SK-MEL-5 (cell line): ENCODE measurements around the gene FAM151A. TPM values are rescaled to one million over a fixed set of nuclear protein-coding genes. Genes with fewer than 3 reads are reported as not detected.
A peak's percentile ranks its signal among the peaks of the same experiment; 100 is the strongest.

Source experiments
- DNase-seq: peaks from one replicate; pipeline ENCODE4 v3.0.0-alpha.2; 2016; ENCODE audit warnings: low read depth, low spot score
- in situ Hi-C: cut with HindIII; loops from 2 replicates; pipeline ENCODE4 v1.10.0; 2016; ENCODE audit warnings: low sequenced_read_pairs, high pct_unique_total_duplicates, low pct_unique_long_range_greater_than_20kb
- total RNA-seq: library from RNA; depleted of rRNA; stranded (reverse); fragments of >200 nt; shearing (Covaris generic); gene quantifications from 2 replicates; pipeline ENCODE4 v1.2.3, GENCODE V29; 2014

The FAM151A gene
- total RNA-seq, 1 experiment from 2014 or later: not detected

GRCh38 chr1:54591127-54591756 is 32.1 kb downstream of the FAM151A start:
- DNase-seq: no peak
- in situ Hi-C loops: no loop called here

DNA sequence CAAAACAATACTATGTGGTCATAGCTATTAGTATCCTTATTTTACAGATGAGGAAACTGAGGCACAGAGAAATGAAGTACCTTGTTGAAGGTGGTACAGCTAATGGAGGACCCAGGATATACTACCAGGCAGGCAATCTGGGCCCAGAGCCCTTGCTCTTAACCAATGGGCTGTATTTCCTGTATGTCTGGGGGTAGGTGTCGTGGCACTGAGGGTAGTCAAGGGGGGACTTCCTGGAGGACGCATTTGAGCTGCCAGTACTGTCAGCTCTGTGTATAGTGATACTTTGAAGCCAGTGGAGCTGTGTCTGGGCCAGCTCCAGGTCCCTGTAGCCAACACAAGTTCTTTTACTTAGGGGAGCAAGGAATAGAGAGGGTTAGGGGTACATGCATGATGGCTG is 34.9 kb downstream of the FAM151A start:
- no peak for DNase-seq
- in situ Hi-C loops: no loop called here

DNA sequence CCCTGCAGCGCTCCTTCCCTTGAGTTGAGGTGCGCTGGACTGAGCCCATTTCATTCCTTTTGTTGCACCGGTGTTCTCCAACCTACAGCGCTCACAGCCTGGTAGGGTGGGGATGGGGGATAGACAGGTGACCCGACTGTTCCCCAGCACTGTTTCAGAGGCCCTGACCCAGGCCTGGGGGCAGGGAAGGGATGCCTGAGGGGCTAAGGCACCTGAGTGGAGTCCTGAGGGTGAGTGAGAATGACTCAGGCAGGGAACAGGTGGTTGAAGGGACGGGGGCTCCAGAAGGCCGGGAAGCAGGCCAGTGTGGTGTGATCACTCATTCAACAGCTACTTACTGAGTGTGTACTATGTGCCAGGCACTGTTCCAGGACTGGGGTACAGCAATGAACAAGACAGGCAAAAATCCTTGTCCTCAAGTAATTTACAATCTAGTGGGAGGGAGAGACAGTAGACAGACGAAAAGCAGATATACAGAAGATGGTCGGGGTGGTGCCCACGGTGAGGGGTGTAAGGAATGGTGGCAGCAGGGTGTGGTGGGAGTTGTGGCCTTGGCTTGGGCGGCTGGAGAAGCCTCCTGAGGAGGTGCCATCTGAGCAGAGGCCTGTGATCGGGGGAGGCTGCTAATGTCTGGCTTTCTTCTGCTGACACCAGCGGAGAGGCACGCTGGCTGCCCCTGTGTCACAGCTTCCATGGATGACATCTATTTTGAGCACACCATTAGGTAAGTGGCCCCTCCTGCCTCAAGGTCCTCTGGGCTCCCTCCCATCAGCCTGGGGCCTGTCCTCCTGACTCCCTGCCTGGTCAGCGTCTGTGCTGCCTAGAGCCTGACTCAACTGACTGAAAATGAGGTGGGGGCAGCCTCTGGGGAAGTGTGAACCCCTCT is 37.9 kb downstream of the FAM151A start:
- DNase-seq: no peak
- in situ Hi-C loops: no loop called here

- DNase-seq: no peak
- in situ Hi-C loops: no loop called here
These were observed 38.8 kb downstream of the FAM151A start for GRCh38 chr1:54584575-54584974.

- in situ Hi-C loops: no loop called here
- DNase-seq: no peak
These were observed 39.5 kb downstream of the FAM151A start for GRCh38 chr1:54583871-54584270.

- in situ Hi-C loops: no loop called here
- DNase-seq: no peak
These were observed 40.0 kb downstream of the FAM151A start for GRCh38 chr1:54583307-54583686.

GRCh38 chr1:54582566-54583306 is 40.6 kb downstream of the FAM151A start:
- DNase-seq: no peak
- in situ Hi-C loops: no loop called here

- in situ Hi-C loops: no loop called here
- DNase-seq: peak; percentile 67
These were observed 41.7 kb downstream of the FAM151A start for GRCh38 chr1:54581621-54582035.

DNA sequence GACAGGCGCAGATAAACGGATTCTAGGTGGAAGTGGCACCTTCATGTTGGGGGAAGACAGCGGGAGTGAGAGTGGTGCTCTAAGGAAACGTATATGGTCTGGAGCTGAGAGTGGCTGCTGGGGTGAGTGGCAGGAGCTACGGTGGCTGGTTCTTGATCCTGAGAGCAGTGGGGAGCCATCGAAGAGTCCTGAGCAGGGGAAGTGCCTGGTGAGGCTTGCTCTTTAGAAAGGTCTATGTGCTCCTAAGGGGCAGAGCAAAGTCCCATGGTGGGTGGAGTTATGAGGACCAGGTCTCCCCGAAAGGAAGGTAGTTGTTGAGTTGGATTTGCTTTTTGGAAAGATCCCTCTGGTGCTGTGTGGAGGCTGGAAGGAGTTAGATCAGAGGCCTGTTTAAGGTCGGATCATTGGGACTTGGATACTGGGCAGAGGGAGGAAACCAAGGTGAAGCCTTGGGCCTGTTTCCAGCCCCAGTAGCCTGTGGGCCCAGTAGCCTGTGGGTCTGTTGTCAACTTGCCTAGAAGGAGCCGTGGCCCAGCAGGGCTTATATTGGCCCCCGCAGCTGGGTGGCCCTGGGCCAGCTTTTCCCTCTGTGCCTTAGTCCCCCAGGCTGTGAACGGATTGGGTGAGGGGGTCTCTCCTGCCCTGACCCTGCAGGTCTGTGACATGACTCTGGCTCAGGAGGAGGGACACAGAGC is 42.3 kb downstream of the FAM151A start:
- in situ Hi-C loops: no loop called here

GRCh38 chr1:54579337-54579781 is 44.0 kb downstream of the FAM151A start:
- in situ Hi-C loops: no loop called here
- peak; percentile 49 for DNase-seq

More for the DNA sequence above, 42.3 kb downstream of the FAM151A start:
- no peak for DNase-seq

- in situ Hi-C loops: no loop called here
These were observed 45.7 kb downstream of the FAM151A start for GRCh38 chr1:54577612-54578011.

DNA sequence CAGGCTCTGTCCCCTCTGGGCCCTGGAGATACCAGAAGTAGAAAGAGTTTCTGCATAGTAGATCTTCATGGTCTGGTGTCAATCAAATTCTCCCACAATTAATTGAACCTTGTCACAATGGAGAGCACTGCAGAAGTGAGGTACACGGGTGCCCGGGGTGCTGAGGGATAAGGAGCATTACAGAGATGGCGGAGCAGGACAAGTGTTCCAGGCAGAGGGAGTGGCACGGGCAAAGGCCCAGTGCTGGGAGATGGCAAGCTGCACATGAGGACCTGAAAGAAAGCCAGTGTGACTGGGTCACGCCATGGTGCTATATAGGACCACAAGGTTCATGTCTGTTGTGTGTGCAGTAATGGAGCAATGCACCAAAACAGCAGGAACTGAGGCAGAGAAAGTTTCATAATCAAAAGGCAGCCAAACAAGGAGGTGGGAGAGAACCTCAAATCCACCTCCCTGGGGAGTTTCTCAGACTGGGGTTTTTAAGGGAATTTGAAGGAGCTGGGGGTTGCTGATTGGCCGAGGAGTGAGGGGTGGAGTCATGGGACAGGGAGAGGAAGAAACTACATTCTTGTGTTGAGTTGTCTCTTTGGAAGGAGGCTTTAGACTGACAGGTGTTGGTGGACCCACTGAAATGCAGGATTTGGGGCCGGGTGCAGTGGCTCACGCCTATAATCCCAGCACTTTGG is 47.6 kb downstream of the FAM151A start:
- in situ Hi-C loops: no loop called here
- DNase-seq: no peak

More at GRCh38 chr1:54577612-54578011, 45.7 kb downstream of the FAM151A start:
- DNase-seq: peak; percentile 89

GRCh38 chr1:54575161-54575560 is 48.2 kb downstream of the FAM151A start:
- DNase-seq: no peak
- in situ Hi-C loops: no loop called here

GRCh38 chr1:54574158-54574778 is 49.1 kb downstream of the FAM151A start:
- no peak for DNase-seq
- in situ Hi-C loops: no loop called here

DNA sequence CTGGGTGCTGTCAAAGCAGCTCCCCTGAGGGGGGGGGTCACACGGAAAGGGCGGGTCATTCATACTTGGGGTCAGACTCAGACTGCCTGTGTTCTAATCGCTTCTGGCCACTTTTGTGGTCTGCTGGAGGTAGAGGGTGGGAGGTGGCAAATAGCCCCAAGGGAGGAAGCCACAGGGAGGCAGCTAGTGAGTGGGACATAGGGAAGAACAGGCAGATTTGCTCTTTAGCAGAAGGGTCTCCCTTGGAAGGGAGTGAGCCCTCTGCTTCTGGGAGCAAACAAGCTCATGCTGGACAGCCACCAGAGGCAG is 50.8 kb downstream of the FAM151A start:
- no peak for DNase-seq
- in situ Hi-C loops: no loop called here

- no peak for DNase-seq
- in situ Hi-C loops: no loop called here
These were observed 51.4 kb downstream of the FAM151A start for GRCh38 chr1:54571803-54572541.
